RWPE1 (cell line): ENCODE results near the gene LIFR.

ENCODE experiments used
- CTCF ChIA-PET: fragments of 350-600 bp; sonication (Branson Sonifier 250); formaldehyde crosslinking; extraction: SDS; loops from one replicate; lab custom pipeline; 2021; lab: Yijun Ruan, JAX
- POLR2A ChIA-PET: fragments of 400-600 bp; formaldehyde crosslinking; extraction: SDS; loops from one replicate; lab custom pipeline; 2020; ENCODE audit warnings: antibody characterized with exemption; ENCODE audit not compliant: low non-redundant PET; lab: Yijun Ruan, JAX
- DNase-seq: peaks from one replicate; pipeline ENCODE4 v3.0.0; 2012; ENCODE audit warnings: low spot score
- H3K27ac ChIP-seq: fragments of 450-650 bp; 2 replicates; pipeline ENCODE4 v1.5.1; 2017
- TF ChIP-seq, protein P1 (sequence below): fragments of 450-650 bp; conservative IDR thresholded peaks from 2 replicates; pipeline ENCODE4 v1.5.1; 2017; ENCODE audit warnings: low read depth, mild to moderate bottlenecking

The LIFR gene

DNA sequence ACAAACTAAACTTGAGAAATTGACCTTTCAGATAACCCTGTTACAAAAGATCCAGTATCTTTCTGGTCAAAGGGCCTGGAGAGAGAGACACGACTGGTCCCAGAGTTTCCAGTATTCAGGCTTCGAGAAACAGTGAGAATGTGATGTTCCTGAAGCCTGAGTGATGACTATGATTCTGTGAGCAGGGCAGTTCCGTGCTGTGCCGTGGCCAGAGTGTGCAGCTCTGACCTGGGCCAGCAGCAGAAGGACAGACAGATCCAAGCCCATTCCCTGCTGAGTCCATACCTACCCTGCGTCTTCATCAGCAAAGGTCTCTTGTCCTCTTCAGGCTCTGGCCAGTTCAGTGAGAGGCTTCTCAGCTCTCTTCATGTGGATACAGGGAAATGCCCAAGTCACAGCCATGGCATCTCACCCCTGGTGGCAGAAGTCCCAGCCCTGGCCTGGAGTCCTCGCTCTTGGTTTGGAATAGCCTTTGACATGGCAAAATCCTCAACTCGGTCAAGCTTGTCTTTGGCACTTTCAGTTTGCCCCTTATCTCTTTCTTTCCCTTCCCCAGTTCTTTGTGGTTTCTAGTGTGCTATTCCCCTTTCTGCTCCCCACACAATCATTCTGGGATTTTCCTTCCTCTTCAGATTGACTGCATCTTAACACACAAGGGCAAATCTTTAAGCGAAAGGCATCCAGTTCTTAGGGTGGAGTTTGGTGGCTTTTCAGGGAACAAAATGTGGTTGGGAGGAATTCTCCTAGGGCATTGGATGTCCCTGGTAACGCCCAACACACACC is 107.7 kb downstream of the LIFR start:
- H3K27ac ChIP-seq = no peak overlapping the region
- POLR2A ChIA-PET = no interaction called here
- CTCF ChIA-PET = interaction anchor here (1.2 kb wide), 1 partner anchor 43 kb away, joined by 4 read pairs; no protein-coding TSS in a partner anchor
- TF ChIP-seq, protein P1, sequence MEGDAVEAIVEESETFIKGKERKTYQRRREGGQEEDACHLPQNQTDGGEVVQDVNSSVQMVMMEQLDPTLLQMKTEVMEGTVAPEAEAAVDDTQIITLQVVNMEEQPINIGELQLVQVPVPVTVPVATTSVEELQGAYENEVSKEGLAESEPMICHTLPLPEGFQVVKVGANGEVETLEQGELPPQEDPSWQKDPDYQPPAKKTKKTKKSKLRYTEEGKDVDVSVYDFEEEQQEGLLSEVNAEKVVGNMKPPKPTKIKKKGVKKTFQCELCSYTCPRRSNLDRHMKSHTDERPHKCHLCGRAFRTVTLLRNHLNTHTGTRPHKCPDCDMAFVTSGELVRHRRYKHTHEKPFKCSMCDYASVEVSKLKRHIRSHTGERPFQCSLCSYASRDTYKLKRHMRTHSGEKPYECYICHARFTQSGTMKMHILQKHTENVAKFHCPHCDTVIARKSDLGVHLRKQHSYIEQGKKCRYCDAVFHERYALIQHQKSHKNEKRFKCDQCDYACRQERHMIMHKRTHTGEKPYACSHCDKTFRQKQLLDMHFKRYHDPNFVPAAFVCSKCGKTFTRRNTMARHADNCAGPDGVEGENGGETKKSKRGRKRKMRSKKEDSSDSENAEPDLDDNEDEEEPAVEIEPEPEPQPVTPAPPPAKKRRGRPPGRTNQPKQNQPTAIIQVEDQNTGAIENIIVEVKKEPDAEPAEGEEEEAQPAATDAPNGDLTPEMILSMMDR = no peak
- DNase-seq = no peak

GRCh38 chr5:38447786-38448185 is 108.7 kb downstream of the LIFR start:
- no peak for DNase-seq
- CTCF ChIA-PET = interaction anchor here (0.7 to 1.2 kb wide), 2 partner anchors 44 to 327 kb away, joined by 4 to 6 read pairs; no protein-coding TSS in a partner anchor
- no peak overlapping the region for H3K27ac ChIP-seq
- TF ChIP-seq, protein P1 = no peak
- POLR2A ChIA-PET = no interaction called here

- TF ChIP-seq, protein P1 = no peak
- ChIA-PET CTCF (interaction anchor here (0.7 kb wide), 1 partner anchor 273 kb away, joined by 3 read pairs; no protein-coding TSS in a partner anchor), POLR2A (no interaction called here)
- no peak for DNase-seq
- no peak overlapping the region for H3K27ac ChIP-seq
These were observed 109.4 kb downstream of the LIFR start for GRCh38 chr5:38447056-38447455.

GRCh38 chr5:38446029-38446522 is 110.4 kb downstream of the LIFR start:
- TF ChIP-seq, protein P1 = no peak
- CTCF ChIA-PET = no interaction called here
- H3K27ac ChIP-seq = no peak overlapping the region
- no peak for DNase-seq
- POLR2A ChIA-PET = no interaction called here

- POLR2A ChIA-PET = no interaction called here
These were observed 110.9 kb downstream of the LIFR start for GRCh38 chr5:38445374-38446028.

GRCh38 chr5:38443390-38443789 is 113.1 kb downstream of the LIFR start:
- no peak for DNase-seq
- no peak overlapping the region for H3K27ac ChIP-seq
- ChIA-PET POLR2A (no interaction called here), CTCF (interaction anchor here (0.6 kb wide), 1 partner anchor 155 kb away, joined by 4 read pairs; no protein-coding TSS in a partner anchor)
- TF ChIP-seq, protein P1 = no peak

More at GRCh38 chr5:38445374-38446028, 110.9 kb downstream of the LIFR start:
- DNase-seq = no peak
- CTCF ChIA-PET = interaction anchor here (0.7 kb wide), 1 partner anchor 39 kb away, joined by 3 read pairs; no protein-coding TSS in a partner anchor
- H3K27ac ChIP-seq = no peak overlapping the region
- TF ChIP-seq, protein P1 = no peak
